ENCODE measurements around the gene TRAPPC3L.

Gene TRAPPC3L

GRCh38 chr6:116568111-116568510 lies 22.6 kb upstream of the TRAPPC3L start (continued):
- no peak for TF ChIP-seq CSRNP3 (CRISPR knock-in tag; IDR thresholded peaks at IDR 0.05)
- no peak for TF ChIP-seq SNAI2 (CRISPR knock-in tag; IDR thresholded peaks at IDR 0.05)
- TF ChIP-seq ZNF565 (CRISPR knock-in tag; conservative IDR thresholded peaks at IDR 0.05; ENCODE audit: low read depth) = no peak
- no peak for TF ChIP-seq GLIS3 (CRISPR knock-in tag; IDR thresholded peaks at IDR 0.05)

GRCh38 chr6:116564921-116565872 lies 19.7 kb upstream of the TRAPPC3L start:
- no peak for TF ChIP-seq ZFP3 (CRISPR knock-in tag; IDR thresholded peaks at IDR 0.05)
- no peak for TF ChIP-seq SNAI2 (CRISPR knock-in tag; IDR thresholded peaks at IDR 0.05)
- no peak for ATAC-seq

GRCh38 chr6:116564311-116564710 lies 18.8 kb upstream of the TRAPPC3L start:
- peak; percentile 37; the same call in 2 of the 3 replicates for ATAC-seq
- TF ChIP-seq CSRNP3 (CRISPR knock-in tag; IDR thresholded peaks at IDR 0.05) (no peak), BACH2 (CRISPR knock-in tag; IDR thresholded peaks at IDR 0.05; ENCODE audit: borderline replicate concordance) (no peak), ISL1 (CRISPR knock-in tag; IDR thresholded peaks at IDR 0.05) (no peak), ESRRG (CRISPR knock-in tag; IDR thresholded peaks at IDR 0.05) (no peak), ZFP3 (CRISPR knock-in tag; IDR thresholded peaks at IDR 0.05) (no peak), ZFP30 (CRISPR knock-in tag; IDR thresholded peaks at IDR 0.05) (no peak), PATZ1 (CRISPR knock-in tag; IDR thresholded peaks at IDR 0.05; ENCODE audit: borderline replicate concordance) (no peak), CSDC2 (CRISPR knock-in tag; IDR thresholded peaks at IDR 0.05) (no peak), PPARA (CRISPR knock-in tag; IDR thresholded peaks at IDR 0.05; ENCODE audit: borderline replicate concordance) (no peak), ZNF8 (CRISPR knock-in tag; IDR thresholded peaks at IDR 0.05) (no peak), ZC3H10 (CRISPR knock-in tag; IDR thresholded peaks at IDR 0.05) (no peak), ARNTL (CRISPR knock-in tag; IDR thresholded peaks at IDR 0.05; ENCODE audit: borderline replicate concordance, low read depth) (no peak), GLIS3 (CRISPR knock-in tag; IDR thresholded peaks at IDR 0.05) (no peak), SNAI2 (CRISPR knock-in tag; IDR thresholded peaks at IDR 0.05) (no peak), TCF4 (CRISPR knock-in tag; IDR thresholded peaks at IDR 0.05; ENCODE audit: borderline replicate concordance) (no peak), ZNF70 (CRISPR knock-in tag; IDR thresholded peaks at IDR 0.05) (no peak), TOX (CRISPR knock-in tag; IDR thresholded peaks at IDR 0.05; ENCODE audit: borderline replicate concordance) (no peak), RARB (CRISPR knock-in tag; IDR thresholded peaks at IDR 0.05) (no peak), POU6F1 (CRISPR knock-in tag; IDR thresholded peaks at IDR 0.05; ENCODE audit: borderline replicate concordance, low read depth) (no peak), CREB5 (CRISPR knock-in tag; IDR thresholded peaks at IDR 0.05; ENCODE audit: low read depth) (no peak)
